HG03060 (cell line): ENCODE results near the gene PIEZO1.

ENCODE experiments used
- ATAC-seq: cut with Tn5 transposase; IDR thresholded peaks from one replicate; pipeline ENCODE4 v1.9.1; 2021; ENCODE audit warnings: low read depth, moderate number of reproducible peaks; ENCODE audit not compliant: unreplicated experiment

PIEZO1 gene

GRCh38 chr16:88694221-88695087 is 90.6 kb downstream of the PIEZO1 start:
- no peak for ATAC-seq

- no peak for ATAC-seq
Measured at GRCh38 chr16:88693420-88694177, 91.4 kb downstream of the PIEZO1 start.

GRCh38 chr16:88692861-88693260 is 92.2 kb downstream of the PIEZO1 start:
- ATAC-seq, result no peak

GRCh38 chr16:88691924-88692560 is 93.0 kb downstream of the PIEZO1 start:
- ATAC-seq, result no peak

GRCh38 chr16:88691129-88691813 is 93.7 kb downstream of the PIEZO1 start:
- no peak for ATAC-seq

- no peak for ATAC-seq
Measured at GRCh38 chr16:88690341-88691128, 94.5 kb downstream of the PIEZO1 start.

- no peak for ATAC-seq
Measured at GRCh38 chr16:88688013-88688778, 96.8 kb downstream of the PIEZO1 start.

- no peak for ATAC-seq
Measured at GRCh38 chr16:88687676-88688012, 97.4 kb downstream of the PIEZO1 start.

GRCh38 chr16:88687254-88687576 is 97.8 kb downstream of the PIEZO1 start:
- no peak for ATAC-seq

GRCh38 chr16:88686439-88687253 is 98.4 kb downstream of the PIEZO1 start, which contains the start of gene SNAI3:
Gene SNAI3, minus strand, starts transcription at chr16:88686507. Its CDS starts 101 bp downstream, at chr16:88686406.
- ATAC-seq, result no peak

GRCh38 chr16:88686062-88686438 is 99.0 kb downstream of the PIEZO1 start:
- ATAC-seq, result no peak

- no peak for ATAC-seq
Measured at GRCh38 chr16:88685156-88686061, 99.6 kb downstream of the PIEZO1 start.

- no peak for ATAC-seq
Measured at GRCh38 chr16:88684569-88685155, 100.4 kb downstream of the PIEZO1 start.

- ATAC-seq, result peak; percentile 60
Measured at GRCh38 chr16:88681709-88682451, 103.1 kb downstream of the PIEZO1 start.

GRCh38 chr16:88681084-88681680 is 103.8 kb downstream of the PIEZO1 start:
- no peak for ATAC-seq

GRCh38 chr16:88680554-88681083 is 104.4 kb downstream of the PIEZO1 start:
- no peak for ATAC-seq
